Measurements from ENCODE around the gene NAT10.
"Not testable (repeated sequence)": the region's sequence is repeated elsewhere in the genome, so short reads cannot be mapped to it uniquely, and the experiment has no call there.

NAT10 gene

DNA sequence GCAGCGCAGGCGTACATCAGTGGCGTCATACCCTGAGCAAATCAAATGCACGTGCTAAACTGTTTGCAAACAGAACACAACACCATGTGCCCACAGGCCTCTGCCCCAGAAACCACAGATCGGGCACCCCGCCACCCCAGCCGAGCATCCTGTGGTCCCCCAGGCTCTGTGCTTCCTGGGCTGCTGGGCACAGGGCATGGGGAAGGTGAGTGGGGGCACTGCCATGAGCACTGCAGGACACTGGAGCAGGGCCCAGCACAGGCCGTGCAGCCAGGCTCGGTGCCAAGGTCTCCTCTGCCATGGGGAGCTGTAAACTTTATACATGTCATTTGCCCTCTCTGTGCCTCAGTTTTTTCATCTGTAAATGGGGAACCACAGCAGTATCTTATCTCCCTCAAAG lies 62.5 kb downstream of the NAT10 start:
- no peak for DNase-seq (ENCODE audit: low spot score)

DNA sequence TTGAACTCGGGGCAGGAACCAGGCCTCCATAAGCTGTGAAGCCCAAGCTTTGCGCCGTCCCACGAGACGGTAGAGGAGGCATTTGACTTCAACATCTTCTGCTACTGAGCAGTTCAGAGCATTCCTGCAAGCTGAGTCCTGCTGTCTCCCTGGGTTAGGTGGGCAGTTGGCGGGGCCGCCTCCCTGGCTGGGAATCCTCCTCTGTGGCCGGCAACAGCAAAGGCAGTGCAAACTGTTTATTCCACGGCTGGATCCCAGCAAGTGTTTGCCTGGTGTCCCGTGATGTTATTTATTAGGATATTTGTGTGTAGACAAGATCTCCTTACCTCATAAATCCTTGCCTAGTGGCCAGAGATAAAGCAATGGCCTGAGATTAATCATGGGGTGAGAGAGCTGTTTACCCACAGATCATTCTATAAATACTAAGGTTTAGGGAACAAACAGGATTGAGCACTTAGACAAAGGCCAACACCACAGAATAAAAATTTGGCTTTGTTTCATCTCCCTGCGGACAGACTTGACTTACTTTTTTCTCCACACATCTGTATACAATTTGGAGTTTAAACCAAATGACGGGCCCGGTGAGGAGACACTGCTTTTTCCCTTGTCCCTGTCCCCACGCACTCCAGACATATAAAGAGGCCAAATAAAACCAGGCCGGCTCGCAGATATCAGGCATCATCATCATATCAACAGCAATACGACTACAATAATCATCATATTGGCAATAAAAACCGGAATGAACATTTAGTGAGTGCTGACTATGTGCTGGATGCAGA lies 63.4 kb downstream of the NAT10 start:
- no peak for DNase-seq (ENCODE audit: low spot score)

DNA sequence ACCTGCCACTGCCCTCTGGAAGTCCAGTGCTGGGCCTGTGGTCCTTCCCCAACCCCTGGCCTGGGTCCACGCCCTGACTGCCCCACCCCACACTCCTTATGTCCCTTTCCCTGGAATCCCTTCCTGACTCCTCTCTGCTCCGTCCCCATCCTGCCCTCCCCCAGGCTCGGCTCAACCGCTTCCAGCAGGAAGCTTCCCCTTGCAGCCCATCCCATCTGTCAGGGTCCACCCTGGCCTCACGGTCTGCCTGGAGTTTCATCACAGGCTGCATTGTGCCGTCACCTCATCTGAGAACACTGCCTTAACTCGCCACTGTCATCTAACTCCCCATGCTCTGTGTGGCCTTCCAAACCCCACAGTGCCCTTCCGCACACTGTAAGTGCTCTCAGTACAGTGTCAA lies 64.3 kb downstream of the NAT10 start:
- DNase-seq (ENCODE audit: low spot score), result no peak

DNA sequence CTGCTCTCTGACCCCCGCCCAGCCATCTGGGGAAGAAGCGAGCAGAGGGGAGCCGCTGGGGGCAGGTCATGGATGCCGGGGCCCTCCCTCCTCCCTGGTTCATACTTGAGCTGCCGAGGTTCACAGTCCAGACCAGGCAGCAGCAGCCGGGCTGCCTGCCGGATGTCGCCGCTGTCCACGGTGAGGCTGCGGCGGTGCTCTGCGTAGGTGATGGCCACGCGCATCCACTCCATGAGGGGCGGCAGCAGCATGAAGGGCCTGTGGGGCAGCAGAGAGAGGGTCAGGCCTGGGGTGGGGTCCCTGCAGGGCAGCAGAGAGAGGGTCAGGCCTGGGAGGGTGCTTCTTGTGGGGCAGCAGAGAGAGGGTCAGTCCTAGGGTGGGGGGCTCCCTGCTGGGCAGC lies 67.6 kb downstream of the NAT10 start:
- DNase-seq (ENCODE audit: low spot score), result no peak

DNA sequence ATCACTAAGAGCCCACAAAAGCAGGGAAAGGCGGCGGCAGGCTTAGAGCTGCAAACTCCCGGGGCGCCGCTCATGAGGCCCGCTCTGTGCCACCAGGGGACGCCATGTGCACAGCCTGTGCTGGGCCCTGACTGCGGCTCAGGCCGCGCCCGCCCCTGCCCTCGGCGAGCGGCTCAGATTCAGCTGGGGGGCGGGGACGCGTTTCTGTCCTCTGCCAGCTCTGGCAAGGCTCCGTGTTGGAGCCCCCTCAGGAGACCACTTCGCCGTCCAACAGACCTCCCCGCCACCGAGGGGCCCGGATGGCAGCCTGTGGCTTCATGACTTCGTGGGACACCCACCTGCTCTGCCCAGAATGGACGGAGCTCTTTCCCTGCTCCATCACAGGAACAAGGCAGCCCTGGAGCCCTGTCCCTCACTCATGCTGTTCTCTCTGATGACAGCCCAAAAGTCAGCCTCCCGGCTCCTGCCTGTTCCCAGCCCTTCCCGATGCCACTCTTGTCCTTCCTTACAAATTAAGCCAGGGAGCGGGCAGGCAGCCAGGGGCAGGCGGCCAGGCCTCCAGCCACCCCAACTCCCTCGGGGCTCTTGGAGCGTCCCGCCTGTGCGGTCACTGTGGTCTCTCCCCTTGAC lies 69.1 kb downstream of the NAT10 start:
- DNase-seq (ENCODE audit: low spot score), result peak; percentile 76

DNA sequence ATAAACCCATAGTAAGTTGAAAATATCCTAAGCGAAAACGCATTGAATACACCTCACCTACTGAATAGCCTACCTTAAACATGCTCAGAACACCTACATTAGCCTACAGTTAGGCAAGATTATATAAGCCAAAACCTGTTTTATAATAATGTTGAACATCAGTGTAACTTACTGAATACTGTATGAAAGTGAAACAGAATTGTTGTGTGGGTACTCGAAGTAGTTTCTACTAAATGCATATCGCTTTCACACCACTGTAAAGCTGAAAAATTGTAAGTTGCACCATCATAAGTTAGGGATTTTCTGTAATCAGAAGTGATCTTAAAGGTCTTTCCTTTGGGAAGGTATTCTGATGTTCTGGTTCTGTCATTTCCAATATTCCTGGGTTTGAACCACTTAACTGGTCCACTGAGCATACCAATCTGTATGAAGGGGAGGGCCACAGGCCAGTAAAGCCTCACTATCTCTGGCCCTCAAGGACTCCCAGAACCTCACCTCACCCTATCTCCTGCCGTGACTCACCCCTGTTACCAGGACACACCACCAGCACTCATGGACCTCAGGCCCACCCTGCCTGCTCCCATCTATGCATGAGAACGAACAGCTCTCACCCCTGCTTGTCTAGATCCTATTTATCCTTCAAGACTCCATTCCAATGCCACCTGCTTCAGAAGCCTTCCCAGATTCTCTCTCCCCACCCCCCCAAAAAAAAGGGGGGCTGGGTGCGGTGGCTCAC lies 70.0 kb downstream of the NAT10 start:
- DNase-seq (ENCODE audit: low spot score), result no peak

DNA sequence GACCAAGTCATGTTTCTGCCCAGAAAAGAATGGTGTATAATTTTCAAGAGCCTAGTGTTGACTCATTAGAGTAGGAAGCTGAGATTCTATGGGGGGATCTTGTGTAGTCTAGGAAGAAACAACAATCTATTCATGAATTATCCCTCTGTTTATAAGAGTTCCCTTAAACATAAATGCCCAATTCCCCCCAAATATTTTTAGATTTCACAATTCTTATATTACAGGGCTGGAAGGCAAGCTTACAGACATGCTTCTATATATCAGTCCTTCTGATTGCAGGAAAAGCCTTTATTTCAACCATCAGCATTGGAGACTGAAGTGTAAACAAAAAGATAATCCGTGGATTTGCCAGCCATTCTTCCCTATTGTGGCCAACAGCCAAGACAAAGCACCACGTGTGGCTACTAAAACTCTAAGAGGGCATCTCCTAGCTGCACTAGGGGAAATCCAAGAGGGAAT lies 71.4 kb downstream of the NAT10 start:
- no peak for DNase-seq (ENCODE audit: low spot score)

DNA sequence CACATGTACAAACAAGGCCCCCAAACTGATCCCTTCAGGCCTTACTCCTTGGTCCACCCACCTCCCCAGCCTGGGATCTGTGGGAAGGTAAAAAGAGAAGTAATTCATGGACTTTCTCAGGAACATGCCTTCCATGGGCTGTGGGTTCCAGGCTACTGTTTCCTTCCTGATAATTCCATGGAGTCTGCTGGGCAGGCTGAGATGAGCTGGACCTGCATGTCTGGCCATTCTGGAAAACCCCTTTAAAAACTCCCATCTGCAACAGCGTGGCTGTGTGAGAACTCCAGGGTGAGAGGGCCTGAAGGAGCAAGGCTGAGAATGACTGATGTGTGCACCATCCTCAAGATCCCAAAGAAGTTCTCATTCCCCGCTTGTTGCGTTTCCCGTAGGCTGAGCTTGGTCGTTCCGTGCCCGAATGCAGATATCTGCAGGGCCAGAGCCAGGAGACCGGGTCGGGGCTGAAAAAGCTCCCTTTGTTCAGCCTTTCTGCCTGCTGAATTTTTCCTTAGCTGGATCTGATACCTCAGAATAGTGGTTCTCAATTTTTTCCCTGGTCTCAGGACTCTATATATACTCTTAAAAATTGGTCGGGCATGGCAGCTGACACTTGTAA lies 72.9 kb downstream of the NAT10 start:
- DNase-seq (ENCODE audit: low spot score), result peak; percentile 33

DNA sequence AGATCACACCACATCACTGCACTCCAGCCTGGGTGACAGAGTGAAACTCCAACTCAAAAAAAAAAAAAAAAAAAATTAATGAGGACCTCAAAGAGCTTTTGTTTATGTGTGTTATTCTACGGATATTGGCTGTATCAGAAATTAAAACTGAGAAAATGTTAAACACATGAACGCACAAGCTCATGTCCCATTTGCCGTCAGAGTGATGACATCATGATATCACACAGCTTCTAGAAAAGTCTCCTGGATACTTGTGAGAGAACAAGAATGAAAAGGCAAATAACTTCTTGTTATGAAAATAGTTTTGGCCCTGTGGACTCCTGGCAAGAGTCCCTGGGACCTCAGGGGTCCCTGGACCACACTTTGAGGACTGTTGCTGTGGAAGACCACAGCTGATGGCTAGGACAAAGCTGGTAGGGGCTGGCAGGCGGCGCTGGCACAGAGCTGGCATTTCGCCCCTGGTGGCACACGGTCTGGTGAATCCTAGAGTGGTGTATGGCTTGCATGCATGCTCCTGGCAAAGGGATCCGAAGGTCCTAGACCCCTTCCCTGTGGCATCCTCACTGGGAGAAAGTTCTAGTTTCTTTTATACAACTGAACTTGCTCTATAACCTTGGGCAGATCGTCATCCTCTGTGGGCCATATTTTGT lies 73.7 kb downstream of the NAT10 start:
- DNase-seq (ENCODE audit: low spot score), result no peak

DNA sequence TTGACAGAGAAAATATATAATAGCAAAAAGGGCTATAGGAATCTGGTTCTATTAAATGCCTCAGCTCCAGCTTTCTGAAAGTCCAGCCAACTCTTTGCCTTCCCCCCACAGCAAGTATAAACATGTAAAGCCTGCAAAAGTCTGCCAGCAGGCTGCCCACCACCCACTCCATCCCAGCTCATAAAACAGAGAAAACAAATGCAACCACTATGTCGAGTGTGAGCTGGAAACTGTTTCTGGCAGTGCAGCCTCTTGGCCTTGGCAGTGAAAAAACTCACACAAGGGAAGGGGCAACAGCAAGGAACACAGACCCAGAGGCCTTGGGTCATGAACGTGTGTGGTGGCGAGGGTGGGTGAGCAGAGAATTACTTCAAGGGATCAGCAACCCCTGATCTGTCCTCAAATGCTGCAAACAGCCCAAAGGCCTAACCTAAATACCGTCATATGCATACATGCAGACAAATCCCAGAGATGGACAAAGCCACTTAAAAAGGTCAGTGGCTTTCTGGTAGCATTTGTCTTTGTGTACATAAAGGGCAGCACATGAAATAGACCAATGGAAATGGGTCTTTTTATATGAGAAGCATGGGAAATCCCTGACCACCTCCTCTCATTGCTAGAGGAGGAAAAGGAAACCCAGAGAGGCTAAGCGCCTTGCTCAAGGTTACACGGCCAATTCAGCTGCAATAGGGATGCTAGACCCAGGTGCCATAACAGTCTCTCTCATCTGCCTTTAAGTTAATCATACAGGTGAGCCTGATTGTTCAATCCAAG lies 74.8 kb downstream of the NAT10 start:
- no peak for DNase-seq (ENCODE audit: low spot score)

DNA sequence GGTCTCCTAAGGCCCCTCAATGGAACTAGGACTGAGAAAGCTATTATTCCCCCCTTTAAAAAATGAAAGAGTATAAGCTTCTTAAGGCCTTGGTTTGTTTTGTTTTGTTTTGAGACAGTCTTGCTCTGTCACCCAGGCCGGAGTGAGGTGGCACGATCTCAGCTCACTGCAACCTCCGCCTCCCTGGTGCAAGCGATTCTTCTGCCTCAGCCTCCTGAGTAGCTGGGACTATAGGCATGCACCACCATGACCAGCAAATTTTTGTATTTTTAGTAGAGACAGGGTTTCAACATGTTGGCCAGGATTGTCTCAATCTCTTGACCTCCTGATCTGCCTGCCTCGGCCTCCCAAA lies 75.4 kb downstream of the NAT10 start:
- not testable (repeated sequence) for DNase-seq (ENCODE audit: low spot score)

DNA sequence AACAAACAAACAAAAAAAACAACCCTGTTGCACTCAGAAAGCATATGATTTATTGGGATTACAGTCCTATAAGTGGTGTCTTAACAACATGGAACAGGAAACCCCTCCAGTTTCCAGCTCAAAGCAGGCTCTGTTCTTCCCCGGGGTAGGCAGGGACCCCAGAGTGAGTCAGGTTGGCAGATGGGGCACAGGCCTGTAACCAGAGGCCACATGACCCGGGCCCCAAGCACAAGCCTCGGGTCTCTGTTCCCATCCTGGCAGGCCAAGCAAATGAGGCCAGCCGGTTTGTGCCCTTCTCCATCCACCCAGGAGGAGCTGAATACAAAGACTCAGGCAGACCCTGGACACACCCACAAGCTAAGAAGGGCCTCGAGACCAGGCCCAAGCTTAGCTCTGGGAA lies 75.8 kb downstream of the NAT10 start:
- no peak for DNase-seq (ENCODE audit: low spot score)

DNA sequence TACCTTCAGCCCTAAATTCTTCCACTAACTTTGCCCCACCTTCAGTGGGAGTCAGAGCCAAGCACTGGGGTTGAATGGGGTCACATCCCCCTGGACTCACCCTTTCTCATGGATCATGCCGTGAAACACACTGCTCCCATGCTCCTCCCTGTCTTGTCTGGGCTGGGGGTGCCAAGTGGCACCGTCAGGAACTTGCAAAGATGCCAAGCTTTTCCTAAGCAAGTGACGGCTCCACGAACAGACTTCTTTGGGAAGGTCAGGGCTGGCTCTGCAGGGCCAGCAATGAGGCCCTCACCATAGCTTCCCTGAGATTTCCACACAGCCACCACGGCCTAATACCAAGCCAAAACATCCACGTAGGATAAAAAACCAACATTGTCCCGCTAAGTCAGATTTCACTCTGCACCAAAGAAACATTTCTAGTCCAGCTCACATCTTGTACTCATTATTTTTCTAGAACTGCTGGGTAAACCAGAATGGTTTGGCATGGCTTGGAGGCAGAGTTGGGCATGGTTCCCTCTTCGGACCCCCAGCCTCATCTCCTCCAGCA lies 76.5 kb downstream of the NAT10 start:
- no peak for DNase-seq (ENCODE audit: low spot score)

DNA sequence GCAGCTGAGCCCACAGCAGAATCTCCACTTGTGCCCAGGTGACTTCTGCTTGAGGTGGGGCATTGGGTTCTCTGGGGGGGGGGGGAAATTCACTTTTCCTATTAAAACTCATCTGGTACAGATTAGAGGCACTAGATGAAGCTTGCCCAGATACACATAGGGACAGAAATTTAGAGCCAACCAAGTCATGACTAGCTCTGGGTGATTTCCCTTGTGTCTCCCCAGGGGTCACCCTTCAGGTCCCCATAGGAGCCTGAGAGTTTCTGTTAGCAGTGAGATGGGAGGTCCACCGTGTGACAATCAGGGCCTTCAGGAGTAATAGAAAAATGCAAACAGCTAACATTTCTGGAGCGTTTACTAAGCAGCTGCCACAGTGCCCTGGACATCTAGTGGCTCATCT lies 77.0 kb downstream of the NAT10 start:
- no peak for DNase-seq (ENCODE audit: low spot score)

DNA sequence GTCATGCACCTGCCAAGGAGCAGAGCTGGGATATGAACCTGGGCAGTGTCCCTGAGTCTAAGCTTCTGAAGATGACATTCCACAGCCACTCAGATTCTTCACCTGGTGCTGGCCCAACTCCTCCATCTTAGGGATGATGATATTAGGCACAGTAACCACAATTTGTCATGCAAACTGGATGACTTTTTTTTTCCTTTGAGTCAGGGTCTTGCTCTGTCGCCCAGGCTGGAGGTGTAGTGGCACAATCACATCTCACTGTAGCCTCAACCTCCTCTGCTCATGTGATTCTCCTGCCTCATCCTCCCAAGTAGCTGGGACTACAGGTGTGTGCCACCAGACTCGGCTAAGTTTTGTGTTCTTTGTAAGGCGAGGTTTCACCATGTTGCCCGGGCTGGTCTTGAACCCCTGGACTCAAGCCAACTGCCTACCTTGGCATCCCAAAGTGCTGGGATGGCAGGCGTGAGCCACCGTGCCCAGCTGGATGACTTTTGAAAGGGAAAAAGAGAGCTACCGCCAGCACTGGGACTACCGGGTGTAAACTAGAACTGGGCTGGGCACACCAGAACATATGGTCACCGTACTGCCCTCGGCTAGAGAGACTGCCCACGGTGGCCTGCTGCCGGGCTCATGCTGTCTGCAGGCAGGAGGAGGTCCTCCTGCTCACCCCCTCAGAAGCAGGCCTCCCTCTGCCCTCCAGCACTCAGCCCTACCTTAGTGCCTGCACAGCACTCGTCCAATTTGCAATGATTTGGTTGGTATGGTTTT lies 77.7 kb downstream of the NAT10 start:
- peak; percentile 47 for DNase-seq (ENCODE audit: low spot score)

DNA sequence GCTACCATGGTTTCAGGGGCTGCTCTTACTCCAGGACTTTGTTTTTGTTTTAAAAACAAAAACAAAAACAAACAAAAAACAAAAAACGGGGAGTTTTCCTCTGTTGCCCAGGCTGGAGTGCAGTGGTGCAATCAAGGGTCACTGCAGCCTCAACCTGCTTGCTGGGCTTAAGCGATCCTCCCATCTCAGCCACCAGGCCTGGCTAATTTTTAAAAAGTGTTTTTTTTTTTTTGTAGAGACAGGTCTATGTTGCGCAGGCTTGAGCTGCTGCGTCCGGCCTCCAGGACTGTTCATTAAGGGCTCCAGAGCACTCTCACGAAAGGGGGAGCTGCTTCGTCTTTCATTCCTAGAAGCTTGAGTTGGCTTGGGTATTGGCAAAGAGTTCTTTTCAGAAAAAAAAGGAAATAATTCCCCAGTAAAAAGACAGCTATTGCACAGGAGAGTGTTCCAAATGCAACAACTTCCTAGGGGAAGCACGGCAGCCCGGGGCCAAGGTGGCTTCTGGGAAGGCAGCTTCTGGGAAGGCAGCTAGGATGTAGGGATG lies 78.5 kb downstream of the NAT10 start:
- DNase-seq (ENCODE audit: low spot score), result no peak

DNA sequence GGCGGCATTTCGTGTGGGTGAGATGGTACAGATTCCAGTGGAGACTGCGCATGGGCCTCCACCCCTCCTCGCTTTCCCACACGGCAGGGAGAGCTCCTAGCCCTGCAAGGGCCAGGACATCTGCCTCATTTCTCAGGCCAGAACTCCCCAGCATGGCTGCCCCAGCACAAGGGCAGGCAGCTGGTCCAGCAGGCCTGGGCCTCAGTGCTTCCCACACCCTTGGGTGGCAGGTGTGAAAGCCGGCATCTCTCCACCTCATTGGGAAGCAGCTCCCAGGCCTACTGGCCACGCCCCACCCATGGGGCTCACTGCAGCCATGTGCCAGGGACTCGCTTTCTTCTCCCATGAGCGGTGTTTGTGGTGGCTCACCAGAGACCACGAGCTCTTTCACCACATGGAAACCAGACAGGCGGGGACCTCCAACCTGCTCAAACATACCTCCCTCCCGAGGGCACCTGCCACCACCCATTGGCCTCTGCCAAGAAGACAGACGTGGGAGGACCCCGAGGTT lies 79.1 kb downstream of the NAT10 start:
- no peak for DNase-seq (ENCODE audit: low spot score)

DNA sequence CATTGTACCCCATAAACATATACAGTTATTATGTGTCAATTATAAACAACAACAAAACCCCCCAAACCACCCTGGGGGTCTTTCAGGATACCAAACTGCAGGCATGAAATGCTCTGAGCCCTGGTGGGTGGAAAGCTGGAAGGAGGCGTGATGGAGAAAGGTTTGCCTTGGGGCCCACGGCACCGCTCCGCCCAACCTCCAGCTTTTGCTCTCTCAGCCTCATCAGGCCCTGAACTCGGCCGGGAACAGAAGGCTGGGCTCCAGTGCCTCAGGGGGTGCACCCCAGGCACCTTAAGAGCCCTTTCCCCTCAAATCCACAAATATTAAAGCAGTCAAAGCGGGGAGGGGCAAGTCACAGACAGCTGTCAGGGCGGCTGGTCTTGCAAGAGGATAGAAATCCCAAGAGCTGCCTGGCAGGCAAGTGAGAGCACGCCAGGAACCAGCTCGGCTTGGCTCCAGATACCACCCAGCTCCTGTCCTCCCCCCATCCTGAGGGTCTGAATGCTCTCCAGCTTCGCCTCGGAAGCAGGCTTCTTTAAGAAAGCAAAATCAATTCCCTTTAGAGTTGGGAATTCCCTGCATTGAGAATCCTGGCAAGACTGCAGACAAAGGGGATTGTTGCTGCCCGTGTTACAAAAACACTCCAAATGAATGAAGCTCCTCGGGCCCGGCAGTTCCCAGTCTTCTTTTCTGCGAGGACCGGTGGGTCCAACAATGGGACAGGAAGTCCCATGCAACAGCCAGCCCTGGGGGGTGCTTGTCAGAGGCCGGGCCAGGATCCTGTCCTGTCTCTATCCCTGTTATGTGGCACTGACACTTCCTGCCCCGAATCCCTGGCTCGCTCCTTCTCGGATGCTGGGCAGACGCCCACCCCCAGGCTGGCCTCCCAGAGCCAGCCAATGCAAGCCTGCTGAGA lies 80.8 kb downstream of the NAT10 start:
- no peak for DNase-seq (ENCODE audit: low spot score)

DNA sequence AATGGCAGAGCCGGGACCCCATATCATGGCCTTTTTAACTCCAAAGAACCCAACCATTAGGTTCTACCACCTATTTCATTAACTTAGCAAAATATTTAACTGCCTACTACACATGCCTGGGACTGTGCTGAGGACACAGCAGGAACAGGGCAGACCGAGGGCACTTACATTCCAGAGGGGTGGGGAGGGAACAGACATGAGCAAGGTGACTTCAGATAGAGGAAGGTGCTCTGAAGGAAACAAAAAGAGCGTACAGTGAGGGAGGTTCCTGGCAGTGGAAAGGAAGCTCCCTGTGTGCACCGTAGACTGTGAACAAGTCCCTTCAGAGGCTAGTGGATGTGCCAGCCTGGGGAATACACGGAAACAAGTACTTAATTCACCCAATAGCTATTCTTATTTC lies 82.8 kb downstream of the NAT10 start:
- DNase-seq (ENCODE audit: low spot score), result peak; percentile 58

Data from kidney tubule cell (primary cell).